Activated T-cell treated with anti-CD3 and anti-CD28 coated beads for 1 hour (primary cell): ENCODE measurements around the gene KCNQ1OT1.
"Not testable (repeated sequence)": the region's sequence is repeated elsewhere in the genome, so short reads cannot be mapped to it uniquely, and the experiment has no call there.

Experiments used
- DNase-seq: peaks from one replicate; pipeline ENCODE4 v3.0.0-alpha.2; 2020; ENCODE audit warnings: low read depth

KCNQ1OT1 gene

GRCh38 chr11:2652333-2653197 lies 47.2 kb downstream of the KCNQ1OT1 start:
- no peak for DNase-seq

- DNase-seq: no peak
Observed at GRCh38 chr11:2651826-2652271, 47.9 kb downstream of the KCNQ1OT1 start.

DNA sequence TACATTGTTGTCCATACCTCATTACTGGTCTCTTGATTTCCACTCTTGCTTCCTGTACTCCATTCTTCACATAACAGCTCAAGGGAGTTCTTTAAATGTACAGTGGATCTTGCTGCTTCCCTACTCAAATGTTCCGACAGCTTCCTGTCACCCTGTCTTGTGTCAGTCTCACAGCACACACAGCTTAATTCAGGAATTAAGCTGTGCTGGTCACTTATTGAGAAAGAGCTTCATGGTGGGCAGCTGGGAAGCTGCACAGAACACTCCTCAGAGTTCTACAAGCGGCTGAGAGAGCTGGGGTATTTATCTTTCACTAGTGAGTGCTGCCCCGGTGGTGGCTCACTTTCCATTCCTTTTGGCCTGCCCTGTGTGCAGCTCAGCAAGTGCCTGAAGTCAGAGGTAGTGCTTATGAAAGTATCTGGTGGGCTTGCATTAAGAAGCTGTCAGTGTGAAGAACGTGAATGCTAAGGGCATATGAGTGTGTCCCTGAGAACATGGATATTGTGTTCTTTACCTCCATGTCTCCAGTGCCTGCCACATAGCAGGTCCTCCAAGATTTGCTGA lies 48.7 kb downstream of the KCNQ1OT1 start:
- no peak for DNase-seq

DNA sequence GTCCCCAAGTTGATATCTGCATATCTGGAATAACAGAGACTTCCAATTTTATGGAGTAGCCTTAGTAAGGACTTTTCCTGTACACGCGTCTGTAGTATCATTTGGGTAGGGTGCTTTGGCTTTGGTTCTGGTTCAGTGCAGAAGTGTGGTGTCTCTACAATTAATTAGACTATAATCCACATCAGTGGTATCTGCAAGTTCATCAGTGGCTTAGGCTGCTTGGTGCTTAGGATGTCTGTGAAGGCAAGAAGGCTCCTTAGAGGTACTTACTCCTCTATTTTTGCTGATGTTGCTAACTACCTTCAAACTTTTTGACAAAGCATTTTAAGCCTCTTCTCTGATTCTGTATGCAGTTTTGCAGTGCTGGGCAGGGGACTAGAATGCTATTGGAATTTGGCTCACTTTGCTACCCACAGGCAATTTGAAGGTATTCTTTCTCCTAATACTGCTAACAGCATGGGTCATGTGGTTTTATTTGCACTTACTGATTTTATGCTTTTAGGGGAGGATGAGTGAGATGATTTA lies 49.4 kb downstream of the KCNQ1OT1 start:
- DNase-seq: no peak

- no peak for DNase-seq
Observed at GRCh38 chr11:2649848-2650247, 49.9 kb downstream of the KCNQ1OT1 start.

GRCh38 chr11:2649400-2649799 lies 50.4 kb downstream of the KCNQ1OT1 start:
- DNase-seq: no peak

- DNase-seq: no peak
Observed at GRCh38 chr11:2647953-2648352, 51.8 kb downstream of the KCNQ1OT1 start.

DNA sequence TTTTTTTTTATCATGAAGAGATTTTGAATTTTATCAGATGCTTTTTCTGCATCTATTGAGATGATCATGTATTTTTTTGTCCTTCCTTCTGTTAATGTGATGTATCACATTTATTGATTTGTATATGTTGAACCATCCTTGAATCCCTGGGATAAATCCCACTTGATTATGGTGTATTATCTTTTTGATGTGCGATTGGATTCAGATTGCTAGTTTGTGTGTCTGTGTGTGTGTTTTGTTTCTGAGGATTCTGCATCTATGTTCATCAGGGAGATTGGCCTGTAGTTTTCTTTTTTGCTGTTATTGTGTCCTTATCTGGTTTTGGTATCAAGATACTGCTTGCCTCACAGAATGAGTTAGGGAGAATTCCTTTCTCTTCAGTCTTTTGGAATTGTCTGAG lies 52.6 kb downstream of the KCNQ1OT1 start:
- DNase-seq: no peak

DNA sequence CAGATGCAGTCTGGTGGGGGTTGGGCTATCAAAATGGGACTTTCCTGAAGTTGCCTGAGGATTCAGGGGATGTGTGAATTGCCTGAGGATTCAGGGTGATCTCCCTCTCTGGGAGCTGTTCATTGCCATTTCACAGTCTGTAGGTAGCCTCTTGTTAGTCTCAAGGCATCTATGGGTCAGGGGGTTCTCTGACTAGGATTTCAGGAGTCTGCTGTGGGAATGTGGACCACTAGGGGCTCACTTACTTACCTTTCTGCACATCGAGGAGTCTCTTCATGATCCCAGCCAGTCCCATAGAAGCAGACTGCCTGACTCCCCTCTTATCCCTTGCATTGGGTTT lies 54.0 kb downstream of the KCNQ1OT1 start:
- no peak for DNase-seq

GRCh38 chr11:2644844-2645778 lies 54.7 kb downstream of the KCNQ1OT1 start:
- DNase-seq: no peak

GRCh38 chr11:2643746-2644145 lies 56.0 kb downstream of the KCNQ1OT1 start:
- DNase-seq: no peak

GRCh38 chr11:2641623-2642022 lies 58.2 kb downstream of the KCNQ1OT1 start:
- no peak for DNase-seq

DNA sequence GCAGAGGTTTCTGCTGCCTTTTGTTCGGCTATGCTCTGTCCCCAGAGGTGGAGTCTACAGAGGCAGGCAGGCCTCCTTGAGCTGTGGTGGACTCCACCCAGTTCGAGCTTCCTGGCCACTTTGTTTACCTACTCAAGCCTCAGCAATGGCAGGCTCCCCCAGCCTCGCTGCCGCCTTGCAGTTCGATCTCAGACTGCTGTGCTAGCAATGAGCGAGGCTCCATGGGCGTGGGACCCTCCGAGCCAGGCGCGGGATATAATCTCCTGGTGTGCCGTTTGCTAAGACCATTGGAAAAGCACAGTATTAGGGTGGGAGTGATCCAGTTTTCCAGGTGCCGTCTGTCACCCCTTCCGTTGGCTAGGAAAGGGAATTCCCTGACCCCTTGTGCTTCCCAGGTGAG lies 60.0 kb downstream of the KCNQ1OT1 start:
- DNase-seq: not testable (repeated sequence)

- DNase-seq: no peak
Observed at GRCh38 chr11:2631161-2631560, 68.6 kb downstream of the KCNQ1OT1 start.

DNA sequence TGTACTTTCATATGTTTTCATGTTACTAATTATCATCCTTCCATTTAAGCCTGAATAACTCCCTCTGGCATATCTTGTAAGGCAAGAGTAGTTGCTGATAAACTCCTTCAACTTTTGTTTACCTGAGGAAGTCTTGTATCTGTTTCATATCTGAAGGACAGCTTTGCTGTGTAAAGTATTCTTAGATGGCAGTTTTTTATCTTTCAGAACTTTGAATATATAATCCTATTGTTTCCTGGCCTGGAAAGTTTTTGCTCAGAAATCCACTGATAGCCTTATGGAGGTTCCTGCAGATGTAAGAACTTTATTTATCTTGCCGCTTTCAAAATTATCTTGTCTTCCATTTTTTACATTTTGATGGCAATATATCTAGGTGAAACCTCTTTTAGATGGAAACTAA lies 69.1 kb downstream of the KCNQ1OT1 start:
- no peak for DNase-seq

GRCh38 chr11:2625183-2625582 lies 74.6 kb downstream of the KCNQ1OT1 start:
- no peak for DNase-seq

DNA sequence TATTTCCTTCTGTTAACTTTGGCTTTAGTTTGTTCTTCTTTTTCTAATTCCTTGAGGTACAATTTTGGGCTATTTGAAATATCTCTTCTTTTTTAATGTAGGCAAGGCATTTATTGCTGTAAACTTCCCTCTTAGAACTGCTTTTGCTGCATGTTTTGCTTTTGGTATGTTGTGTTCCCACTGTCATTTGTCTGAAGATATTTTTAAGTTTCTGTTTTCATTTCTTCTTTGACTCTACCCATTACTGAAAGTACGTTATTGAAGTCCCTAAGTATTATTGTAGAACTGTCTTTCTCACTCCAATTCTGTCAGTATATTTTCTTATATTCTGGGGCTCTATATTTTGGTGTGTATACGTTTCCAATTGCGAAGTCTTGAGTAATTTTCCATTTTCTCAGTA lies 77.9 kb downstream of the KCNQ1OT1 start:
- DNase-seq: no peak

DNA sequence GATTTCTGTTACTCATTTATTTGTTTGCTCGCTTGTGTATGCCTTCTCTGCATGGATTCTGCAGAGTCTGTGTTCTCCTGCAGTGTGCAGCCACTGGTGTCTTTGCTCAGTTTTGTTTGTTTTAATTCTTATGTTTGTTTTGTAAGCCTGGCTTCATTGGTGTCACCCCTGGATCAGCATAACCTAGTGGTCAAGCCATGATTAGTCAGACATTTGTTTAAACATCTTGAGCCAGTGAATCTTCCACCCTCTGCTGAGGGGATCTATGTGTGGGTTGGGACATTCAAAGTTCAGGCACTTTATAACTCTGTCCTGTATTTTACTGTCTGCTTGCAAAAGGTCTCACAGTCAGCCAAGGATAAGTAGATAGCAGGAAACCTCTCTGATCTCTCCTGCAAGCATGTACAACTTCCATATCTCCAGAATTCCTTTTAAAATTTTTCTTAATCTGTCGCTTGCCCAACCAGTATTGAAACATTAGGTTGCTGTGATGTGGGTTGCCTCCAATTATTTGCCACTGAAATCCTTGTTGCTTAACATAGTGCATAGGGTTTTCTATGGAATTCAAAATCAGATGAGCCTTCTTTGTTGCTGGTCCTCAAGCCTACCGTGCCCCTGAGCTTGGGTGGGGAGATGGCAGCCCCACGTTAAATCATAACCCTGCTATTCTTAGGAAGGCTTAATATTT lies 86.8 kb downstream of the KCNQ1OT1 start:
- no peak for DNase-seq

DNA sequence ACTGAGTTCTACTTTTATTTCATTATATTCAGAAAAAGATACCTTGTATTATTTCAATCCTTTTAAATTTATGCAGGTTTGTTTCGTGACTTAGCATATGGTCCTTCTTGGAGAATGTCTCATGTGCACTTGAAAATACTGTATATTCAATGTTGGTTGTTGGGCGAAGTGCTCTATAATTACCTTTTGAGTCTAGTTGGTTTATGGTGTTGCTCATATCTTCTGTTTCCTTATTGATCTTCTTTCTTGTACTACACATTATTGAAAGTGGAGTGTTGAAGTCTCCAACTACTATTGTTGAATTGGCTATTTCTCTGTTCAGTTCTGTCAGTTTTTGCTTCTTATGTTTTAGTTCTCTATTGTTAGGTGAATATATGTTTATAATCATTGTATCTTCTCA lies 90.4 kb downstream of the KCNQ1OT1 start:
- no peak for DNase-seq

DNA sequence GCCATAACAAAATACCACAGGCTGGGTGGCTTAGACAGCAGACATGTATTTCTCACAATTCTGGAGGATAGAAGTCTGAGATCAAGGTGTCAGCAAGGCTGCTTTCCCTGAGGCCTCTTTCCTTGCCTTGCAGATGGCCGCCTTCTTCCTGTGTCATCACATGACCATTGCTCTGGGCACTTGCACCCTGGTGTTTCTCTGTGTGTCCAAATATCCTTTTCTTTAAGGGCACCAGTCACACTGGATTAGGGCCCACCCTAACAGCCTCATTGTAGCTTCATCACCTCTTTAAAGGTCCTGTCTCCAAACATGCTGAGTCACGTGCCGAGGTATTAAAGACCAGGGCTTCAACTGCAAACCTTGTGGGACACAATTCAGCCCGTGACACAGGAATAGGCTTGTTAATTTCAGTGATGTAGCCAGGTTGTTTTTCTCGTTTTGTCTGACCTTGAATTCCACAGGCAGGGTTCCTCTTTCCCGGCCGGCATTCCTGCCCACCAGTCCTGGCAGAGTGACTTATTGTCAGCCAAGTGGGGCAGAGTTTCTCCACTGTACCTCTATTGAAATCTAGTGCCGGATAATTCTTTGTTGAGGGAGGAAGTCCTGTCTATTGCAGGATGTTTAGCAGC lies 100.1 kb downstream of the KCNQ1OT1 start:
- no peak for DNase-seq

DNA sequence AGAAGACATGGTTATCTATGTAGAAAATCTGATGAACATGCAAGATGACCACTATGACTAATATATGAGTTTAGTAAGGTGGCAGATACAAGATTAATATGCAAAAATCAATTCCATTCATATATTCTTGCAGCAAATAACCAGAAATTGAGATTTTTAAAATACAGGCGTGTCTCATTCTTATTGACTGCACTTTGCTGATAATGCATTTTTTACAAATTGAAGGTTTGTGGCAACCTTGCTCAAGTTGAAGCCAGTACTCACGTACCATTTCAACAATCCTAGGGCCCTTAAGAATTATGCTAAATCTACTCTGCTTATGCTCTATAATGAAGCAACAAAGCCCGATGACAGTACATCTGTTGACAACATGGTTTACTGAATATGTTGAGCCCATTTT lies 104.6 kb downstream of the KCNQ1OT1 start:
- DNase-seq: no peak
